LHCN-M2 (cell line): ENCODE results near the gene CYB5D1. TPM values are rescaled to one million over a fixed set of nuclear protein-coding genes. Genes with fewer than 3 reads are reported as not detected.

Experiments used
- DNase-seq: peaks from one replicate; pipeline ENCODE4 v3.0.0-alpha.2; 2012; ENCODE audit warnings: low read depth
- total RNA-seq: library from RNA; depleted of rRNA; stranded (reverse); fragments of >200 nt; gene quantifications from 2 replicates; pipeline ENCODE4 v1.2.3, GENCODE V29; 2014

The CYB5D1 gene
- total RNA-seq, 1 experiment from 2014 or later, result 5.6 TPM

DNA sequence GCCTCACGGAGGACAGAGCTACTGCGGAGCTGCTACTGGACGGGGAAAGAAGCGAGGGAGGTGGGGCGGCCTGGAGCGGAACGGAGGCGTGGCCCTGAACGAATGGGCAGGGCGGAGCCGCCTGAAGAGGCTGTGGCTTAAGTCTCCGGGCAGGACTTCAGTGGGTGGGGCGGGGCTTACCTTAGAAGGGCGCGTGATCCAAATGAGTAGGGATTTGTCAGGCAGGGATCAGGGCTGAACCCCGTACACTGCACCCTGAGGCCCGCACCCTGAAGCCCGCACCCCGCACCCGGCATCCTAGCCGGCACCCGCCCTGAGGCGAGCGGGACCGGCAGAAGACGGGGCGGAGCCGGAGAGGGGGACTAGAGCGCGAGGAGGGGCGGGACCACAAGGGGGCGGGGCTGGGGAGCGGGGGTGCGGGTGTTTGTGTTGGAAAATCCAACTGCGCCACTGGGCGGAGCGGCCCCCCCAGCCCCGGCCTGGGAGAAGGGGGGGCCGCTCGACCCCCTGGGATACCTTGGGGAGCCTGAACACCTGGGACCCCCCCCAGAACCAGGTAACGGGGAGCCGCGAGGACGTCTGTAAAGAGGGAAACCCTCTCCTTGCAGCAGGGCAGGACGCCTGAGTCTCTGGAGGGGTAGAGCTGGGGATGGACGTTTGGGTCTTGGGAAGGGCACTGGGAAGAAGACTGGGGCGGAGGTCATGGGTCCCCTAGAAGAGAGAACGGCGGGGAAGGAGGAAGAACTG lies 23.8 kb upstream of the CYB5D1 start, which contains the start of gene KDM6B:
Gene KDM6B, plus strand, starts transcription at position 423 of the 747 bp plus-strand sequence. CDS start 11,338 bp downstream, outside the sequence.
- peak; percentile 80 for DNase-seq

DNA sequence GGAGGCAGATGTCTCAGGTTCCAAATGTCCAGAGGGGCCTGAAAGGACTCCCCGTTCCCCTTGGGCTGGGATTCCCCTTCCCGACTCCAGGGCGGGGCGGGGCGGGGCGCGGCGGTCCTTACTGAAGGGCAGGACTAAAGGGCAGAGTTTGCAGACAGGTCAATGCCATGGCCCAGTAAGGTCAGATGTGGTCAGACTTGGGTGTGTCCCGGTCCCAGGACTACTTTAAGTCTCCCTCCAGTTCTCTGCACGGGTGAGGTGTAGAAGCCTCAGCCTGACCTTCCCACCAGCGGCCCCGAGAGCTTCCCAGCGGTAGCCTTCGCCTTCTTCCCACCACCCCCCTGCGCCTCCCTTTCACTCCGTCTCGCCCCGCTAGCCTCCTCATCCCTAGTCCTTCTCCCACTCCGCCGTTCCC lies 23.3 kb upstream of the CYB5D1 start:
- DNase-seq, result peak; percentile 35

DNA sequence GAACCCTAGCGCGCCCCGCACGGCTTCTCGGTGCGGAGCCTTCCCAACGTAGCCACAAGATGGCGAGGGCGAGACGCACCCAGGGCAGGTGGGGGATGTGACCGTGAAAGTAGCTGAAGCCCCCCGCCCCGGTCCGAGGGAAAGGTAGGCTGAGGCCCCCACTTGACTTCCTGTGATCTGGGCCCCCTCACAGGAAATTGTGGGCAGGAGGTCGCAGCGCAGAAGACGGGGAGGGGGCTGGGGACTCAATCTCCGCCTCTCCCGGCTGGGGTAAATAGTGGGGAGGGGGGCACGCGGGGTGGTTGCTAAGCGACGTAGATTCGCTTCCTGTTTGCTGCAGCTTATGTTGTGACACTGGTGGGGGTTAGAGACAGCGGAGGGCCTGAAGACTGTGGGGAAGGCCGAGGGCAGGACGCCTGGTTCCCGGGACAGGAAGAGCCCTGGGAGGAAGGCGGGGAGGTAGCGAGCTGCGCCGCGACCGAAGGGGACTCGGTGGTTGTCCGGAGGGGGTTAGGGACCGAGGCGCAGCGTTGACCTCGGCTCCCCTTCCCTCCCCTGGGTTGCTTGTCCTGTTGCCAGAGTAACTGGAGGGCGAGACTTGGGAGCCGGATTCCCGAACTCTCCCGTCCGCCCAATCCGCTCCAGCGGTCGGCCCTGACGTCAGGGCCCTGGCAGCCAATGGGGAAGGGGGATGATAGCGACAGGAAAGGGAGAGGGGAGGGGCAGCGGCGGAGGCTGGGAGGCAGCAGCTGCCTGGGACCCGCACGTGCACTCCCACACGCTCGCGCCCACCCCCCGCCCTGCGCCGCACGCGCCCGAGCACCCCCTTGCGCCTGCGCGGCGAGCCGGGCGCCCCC lies 22.6 kb upstream of the CYB5D1 start:
- peak; percentile 98 for DNase-seq

DNA sequence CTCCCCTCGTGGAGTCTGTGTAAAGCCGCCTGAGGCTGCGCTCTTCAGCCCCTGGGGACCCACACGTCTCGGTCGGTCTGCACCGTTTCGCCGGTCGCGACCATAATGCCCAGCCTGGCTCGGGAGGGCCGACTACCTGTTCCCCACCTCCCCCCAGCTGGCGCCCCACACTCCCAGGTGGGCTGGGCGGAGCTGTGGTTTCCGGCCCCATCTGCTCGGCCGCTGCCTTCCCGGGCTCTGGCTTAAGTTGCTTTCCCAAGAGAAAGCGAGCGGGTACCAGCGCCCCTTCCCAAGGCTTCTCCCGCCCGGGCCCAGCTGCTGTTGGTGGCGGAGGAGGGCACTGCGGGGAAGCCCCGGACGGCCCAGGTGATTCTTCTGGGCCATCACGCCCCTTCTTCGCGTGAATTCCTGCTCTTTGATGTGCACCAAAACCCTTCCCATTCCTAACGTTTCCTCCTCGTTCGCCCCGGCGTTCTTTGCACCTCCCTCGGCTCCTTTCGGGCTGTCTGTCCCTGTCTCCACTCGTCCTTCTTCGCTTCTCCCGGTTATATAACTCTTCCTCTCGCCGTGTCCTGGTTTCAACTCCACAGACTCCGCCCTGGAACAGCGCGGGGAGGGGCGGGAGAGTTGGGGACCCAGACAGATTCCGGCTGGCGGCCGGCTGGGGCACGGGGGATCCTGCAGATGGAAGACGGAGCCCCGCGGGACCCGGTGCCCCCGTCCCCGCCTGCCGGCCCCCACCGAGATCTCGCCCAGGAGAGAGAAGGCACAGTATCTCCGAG lies 21.8 kb upstream of the CYB5D1 start:
- DNase-seq, result no peak

DNA sequence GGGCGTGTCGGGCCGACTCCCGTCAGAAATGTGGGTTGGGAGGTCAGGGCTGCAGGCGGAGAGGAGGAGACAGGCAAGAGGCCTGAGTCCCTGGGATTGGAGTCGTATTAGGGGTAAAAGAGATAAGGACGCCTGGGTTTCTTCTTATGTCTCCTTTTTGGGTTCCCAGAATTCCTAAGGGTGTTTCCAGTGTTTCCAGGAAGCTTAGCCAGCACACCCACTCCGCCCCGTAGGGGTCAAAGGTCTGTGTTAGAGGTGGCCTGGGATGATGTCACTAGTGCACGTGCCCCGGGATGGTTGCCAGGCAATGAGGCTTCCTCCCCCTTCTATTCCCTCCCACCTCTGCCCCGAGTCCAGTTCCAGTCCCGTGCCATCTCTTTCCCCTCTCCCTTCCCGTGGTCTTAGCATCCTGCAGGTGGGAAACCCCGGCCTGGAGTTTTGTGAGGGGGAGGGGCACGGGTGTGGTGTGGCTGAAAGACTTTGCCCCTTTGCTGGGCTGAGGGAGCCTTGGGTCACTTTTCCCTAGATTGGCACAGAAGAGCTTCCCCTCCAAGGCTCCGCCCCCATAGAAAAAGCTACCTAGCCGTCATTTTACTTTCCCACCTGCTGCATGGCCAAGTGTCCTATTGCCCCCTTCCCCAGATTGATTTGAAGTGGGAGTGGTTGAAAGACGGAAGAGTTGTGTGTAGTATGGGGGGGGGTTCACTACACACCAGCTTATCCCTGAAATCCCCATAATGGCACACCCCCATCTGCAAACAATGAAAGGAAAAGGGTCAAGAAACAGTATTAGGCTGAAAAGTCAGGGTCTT lies 21.0 kb upstream of the CYB5D1 start:
- DNase-seq, result peak; percentile 97

DNA sequence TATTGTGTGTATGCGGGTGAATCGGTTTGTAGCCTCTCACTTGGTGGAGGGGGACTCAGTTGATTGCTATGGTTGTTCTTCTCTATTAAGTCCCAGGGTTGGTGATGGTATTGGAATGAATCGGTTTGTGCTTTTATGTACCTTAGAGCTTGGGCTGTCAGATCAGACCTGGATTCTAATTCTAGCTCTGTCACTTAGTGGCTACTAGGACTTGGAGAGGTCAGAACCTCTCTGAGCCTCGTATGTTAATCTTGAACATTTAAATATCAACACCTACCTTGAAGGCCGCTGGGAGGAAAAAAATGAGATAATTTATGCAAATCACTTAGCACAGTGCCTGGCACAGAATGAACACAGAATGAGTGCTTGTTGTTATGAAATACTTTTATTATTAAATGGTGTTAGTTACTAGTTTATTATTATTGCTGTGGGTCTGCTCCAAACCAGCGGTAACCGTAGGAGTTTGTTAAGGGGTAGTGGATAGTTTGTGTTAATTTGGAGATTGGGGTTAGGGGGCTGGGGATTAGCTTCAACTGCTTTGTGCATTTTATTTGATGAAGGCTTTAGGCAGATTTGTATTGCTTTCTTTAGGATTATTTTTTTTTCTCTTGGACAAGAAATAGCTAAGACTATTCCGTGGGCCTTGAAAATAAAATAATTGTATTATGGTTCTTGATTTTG lies 20.3 kb upstream of the CYB5D1 start:
- DNase-seq, result no peak

DNA sequence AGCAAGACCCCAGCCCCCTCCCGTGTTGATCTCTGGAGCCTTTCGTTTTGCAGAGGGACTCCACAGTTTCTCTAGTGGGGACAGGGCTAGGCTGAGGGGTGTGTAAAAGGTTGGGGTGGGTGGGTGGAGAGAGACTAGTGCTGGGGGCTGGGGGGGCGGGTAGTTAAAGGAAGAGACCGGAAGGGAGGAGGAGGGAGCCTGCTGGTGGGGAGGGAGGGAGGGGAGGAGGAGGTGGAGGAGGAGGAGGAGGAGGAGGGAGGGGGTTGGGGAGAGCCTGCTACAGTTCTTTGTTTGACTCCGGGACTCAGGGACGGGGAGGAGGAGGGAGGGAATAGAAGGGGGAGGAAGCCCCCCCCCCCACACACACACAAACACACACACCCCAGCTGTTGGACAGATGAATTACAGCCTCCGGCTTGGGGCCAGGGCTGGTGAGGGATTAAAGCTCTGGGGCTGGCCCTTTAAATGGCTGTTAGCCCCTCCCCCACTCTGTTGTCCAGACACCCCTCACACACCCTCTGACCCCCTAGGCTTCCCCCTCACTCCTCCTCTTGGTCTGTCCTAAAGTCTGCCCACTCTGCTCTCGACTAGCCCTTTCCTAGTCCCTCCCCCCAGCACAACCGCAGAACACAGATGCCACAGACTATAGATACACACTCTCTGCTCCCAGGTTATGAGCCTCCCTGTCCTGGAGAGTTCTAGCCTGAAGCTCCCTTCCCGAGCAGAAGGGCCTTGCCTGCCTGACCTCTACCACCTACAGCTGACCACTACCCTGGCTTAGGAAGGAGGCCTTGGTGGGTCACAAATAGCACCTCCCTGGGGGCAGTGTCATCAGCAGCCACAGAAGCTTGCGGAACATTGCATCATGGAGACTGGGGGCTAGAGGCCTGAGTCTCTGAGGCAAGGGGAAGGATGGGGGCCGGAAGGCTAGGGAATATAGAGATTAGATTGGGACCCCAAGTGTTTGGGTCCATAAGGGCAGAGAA lies 19.4 kb upstream of the CYB5D1 start:
- peak; percentile 75 for DNase-seq

DNA sequence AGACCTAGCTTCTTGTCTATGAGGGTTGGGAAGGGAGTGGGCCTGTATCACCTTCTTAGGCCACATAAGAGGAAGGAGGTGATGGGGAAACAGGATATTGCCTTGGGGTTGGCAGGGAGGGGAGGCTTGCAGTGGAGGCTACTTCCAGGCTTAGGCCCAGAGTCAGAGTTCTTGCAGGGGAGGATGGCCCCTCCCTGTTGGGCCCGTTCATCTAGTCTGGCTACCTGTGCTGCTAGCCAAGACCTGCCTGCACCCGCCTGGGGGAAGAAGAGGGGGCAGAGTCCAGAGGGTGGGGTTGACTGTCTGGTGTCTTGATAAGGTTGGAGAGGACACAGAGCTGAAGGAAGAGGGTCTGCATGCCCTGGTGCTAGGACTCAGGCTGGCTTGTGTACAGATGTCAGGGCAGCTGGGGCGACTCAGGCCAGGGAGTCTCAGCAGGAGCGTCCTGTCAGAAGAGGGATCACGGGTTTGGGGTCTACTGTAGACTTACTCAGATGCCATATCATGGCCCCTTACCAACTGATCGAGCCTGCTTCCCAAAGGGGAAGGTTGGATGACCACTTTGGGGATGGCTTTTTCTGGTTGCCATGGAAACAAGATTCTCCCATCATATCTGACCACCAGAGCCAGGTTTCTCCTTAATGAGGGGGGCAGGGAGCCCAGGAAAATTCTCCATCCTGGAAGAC lies 18.5 kb upstream of the CYB5D1 start:
- DNase-seq, result no peak

DNA sequence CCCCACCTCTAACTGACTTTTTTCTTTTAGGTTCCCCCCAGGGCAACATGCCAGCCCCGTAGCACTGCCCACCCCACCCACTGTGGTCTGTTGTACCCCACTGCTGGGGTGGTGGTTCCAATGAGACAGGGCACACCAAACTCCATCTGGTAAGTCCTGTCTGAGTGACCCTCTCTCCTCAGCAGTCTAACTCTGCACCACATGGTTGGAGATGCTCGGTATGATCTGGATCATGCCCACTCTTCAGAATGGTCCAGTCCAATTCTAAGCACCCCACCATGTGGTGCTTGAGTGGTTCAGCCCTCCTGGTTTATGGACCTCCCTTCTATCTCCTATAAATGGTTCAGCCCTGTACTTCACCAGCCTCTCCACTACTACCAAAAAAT lies 17.9 kb upstream of the CYB5D1 start:
- DNase-seq, result peak; percentile 50

DNA sequence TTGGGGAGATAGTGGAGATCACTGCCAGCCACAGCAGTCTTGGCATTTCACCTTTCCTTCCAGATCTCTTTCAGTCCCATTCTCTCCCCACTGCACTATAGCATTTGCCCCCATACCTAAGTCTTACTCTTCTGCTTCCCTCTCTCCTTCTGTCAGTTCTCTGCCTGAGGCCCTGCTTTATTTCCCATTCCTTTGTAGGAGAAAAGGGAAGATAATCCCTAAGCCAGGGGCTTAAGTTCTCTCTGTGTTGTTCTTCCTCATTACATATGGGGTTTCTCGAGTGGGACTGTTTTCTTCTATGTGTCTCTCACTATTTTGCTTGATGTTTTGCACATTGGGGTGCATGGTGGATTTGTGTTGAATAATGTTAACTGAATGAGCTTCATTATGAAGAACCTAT lies 17.4 kb upstream of the CYB5D1 start:
- no peak for DNase-seq

DNA sequence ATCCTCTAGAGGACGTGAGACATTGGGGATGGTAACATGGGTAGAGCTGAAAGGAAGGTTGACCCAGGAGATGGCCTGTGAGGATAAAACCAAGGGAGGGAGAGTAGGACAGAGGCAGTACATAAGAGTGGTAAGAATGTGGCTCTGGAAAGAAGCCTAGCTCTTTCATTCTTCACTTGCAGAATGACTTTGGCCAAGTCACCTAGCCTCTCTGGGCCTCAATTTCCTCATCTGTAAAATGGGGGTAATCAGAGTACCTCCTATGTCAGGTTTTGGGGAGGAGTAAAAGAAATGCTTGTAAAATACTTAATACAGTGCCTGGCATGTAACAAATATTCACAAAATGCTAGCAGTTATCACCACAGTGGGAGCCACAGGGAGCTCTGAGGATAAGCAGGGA lies 16.9 kb upstream of the CYB5D1 start:
- DNase-seq, result no peak

DNA sequence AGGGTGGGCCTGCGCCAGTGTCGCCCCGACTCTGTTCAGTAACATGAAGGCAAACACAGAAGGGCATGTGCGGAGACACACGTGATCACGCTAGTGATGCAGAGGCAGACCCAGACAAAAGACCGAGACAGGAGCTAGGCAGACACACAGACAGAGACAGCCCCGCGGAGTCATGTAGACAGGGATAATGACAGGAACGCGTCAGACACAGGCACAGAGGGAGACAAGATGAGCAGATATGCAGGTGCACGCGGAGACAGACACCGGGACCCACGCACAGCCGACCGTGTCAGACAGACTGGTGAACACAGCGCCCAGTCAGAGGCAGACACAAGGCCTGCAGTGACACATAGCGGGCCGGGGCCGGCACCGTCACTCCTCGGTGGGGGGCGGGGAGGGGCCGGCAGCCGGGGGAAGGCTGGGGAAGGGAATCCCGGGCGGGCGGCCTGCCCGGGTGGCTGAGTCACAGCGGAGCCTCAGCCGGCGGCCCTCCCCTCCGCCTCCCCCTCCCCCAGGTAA lies 16.3 kb upstream of the CYB5D1 start:
- DNase-seq, result peak; percentile 83

DNA sequence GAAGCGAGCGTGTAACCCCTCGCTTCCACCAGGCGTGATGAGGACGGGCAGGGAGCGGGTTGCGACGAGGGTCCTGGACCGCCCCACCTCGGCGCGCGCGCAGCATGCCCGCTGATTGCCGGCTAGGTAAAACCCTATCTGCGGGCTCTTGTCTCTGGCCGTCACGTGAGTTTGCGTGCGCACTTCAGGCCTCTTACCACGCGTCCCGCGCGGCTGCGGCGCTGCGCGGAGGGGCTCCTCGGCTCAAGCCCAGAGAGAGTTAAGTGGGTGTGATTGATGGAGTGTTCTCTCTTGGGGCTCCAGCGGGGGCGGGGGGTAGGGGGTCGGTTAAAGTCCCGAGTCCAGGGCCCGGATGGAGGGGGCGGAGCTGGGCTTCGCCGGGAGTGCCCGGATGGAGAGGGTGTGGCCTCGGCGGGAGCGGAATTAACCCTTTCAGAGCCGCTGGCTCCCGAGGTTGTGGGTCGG lies 15.9 kb upstream of the CYB5D1 start:
- peak; percentile 85 for DNase-seq

DNA sequence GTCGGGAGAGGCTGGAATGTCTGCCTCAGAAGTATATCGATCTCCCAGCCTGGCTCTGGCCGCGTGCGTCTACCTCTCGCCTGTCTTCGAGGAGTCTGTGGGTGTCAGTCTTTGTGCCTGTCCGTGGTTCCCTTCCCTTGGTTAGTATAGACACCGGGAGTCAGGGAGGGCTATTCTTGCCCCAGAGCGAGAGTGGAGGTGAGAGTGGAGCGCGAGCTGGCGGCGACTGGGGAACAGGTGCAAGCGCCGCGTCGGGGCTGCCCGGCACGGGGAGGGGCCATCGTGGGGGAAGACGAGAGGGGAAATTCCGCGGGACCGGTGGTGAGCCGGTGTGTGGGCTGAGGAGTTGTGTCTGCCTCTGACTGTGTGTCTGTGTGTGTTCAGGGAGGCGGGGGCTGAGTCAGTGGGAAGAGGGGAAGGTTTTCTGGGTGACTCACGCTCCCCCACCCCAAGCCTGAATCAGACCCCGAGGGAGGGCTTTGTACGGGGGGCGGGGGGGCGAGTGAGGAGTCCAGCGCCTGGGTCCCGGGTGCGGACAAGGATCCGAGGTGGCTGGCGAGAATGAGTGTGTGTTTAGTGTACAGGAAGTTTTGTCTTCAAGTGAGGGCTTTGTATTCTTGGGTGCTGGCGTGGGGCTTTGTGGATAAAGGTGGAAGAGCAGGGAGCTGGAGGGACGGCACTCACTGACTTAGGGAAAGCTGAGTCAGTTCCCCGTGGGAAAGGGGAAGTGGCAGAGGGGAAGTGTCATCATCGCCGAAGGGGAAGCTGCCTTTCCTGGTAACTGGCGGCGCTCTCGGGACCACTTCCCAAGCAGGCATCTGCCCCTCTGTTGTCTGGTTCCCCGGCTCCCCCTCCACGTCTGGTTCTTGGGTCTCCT lies 15.2 kb upstream of the CYB5D1 start:
- DNase-seq, result peak; percentile 87

DNA sequence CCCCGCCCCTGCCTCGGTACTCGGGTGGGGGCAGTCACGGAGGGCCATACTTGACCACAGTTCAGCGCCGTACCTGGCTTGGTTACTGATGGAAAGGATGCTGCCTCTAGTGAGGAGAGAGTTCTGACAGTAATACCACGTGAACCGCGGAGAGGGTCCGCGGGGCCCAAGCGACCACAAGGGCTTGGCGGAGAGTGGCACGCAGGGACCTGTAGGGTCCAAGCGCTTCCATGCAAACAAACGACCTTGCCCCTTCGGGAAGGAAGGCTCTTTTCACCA lies 14.6 kb upstream of the CYB5D1 start:
- no peak for DNase-seq

DNA sequence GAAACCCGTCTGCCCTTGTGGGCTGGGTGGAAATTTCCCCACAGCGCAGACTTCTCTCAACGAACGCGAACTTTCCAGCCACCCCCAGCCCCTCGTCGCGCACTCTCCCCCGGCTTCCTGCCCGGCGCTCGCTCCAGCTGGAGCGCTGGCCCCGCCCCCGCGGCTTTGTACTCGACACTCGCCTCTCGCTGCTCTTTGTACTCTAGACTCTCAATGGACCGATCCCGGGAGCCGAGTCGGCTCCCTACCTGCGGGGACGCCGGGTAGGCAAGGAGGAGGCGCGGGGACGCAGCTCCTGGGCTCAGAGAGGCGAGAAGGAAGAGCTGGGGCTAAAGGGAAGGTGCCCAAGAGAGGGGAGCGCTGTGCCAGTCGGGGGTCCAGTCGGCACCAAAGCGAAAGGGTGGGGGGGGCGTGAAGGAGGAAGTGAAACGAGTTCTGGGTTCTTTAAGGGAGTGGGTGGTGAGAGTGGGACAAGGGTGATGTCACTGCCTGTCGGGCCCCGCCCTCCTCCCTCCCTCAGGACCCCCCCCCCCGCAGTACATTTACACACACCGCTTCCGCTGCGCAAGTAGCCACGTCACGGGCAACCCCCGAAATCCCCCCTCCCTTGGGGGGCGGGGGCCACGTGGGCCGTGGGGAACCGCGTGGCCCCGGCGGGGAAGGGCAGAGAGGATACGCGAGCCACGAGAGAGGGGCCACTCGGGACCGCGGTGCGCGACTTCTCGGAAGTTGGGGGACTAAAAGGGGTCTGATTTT lies 14.1 kb upstream of the CYB5D1 start:
- DNase-seq, result peak; percentile 71
